ENCODE measurements around the gene RHOH.

Gene RHOH

GRCh38 chr4:40190465-40190864 is 6.4 kb upstream of the RHOH start:
- DNase-seq = no peak

GRCh38 chr4:40190880-40191815 is 5.7 kb upstream of the RHOH start:
- DNase-seq = no peak

- DNase-seq = no peak
Measured at GRCh38 chr4:40192114-40193015, 4.5 kb upstream of the RHOH start.

GRCh38 chr4:40193016-40193571 is 3.7 kb upstream of the RHOH start:
- peak; percentile 67 for DNase-seq

GRCh38 chr4:40193578-40193977 is 3.3 kb upstream of the RHOH start:
- DNase-seq = no peak

GRCh38 chr4:40194602-40195161 is 2.1 kb upstream of the RHOH start:
- peak; percentile 76 for DNase-seq

GRCh38 chr4:40195182-40196177 is 1.4 kb upstream of the RHOH start:
- DNase-seq = no peak

GRCh38 chr4:40196272-40196671 is 559 bp upstream of the RHOH start:
- no peak for DNase-seq

- DNase-seq = peak; percentile 72
Measured at GRCh38 chr4:40197879-40198689, 1.3 kb downstream of the RHOH start.

- no peak for DNase-seq
Measured at GRCh38 chr4:40199179-40199670, 2.4 kb downstream of the RHOH start.

- DNase-seq = peak; percentile 82
Measured at GRCh38 chr4:40199999-40200874, 3.4 kb downstream of the RHOH start.

- no peak for DNase-seq
Measured at GRCh38 chr4:40200875-40201801, 4.3 kb downstream of the RHOH start.

GRCh38 chr4:40201898-40202297 is 5.1 kb downstream of the RHOH start:
- DNase-seq = no peak

GRCh38 chr4:40202474-40202873 is 5.6 kb downstream of the RHOH start:
- no peak for DNase-seq

- DNase-seq = peak; percentile 62
Measured at GRCh38 chr4:40204507-40205258, 7.9 kb downstream of the RHOH start.

GRCh38 chr4:40205259-40206198 is 8.7 kb downstream of the RHOH start:
- peak; percentile 70 for DNase-seq
